Measurements from ENCODE around the gene SMARCB1.

The SMARCB1 gene

GRCh38 chr22:23754980-23755636 lies 31.7 kb upstream of the SMARCB1 start:
- H3K27me3 ChIP-seq (replicated peaks; ENCODE audit: control insufficient read depth, insufficient read depth, low read length): no peaks in the 10 kb centered on the region
- no peaks in the 10 kb centered on the region for H3K36me3 ChIP-seq (ENCODE audit: control insufficient read depth, insufficient read depth, low read length)
- TF ChIP-seq CTCF (IDR thresholded peaks at IDR 0.05; ENCODE audit: insufficient read depth, low read length, poor library complexity, severe bottlenecking): no peak
- no peak overlapping the region for H3K4me3 ChIP-seq (replicated peaks; ENCODE audit: low read depth, low read length)
- DNase-seq (ENCODE audit: extremely low read depth, insufficient read length): no peak

- no peaks in the 10 kb centered on the region for H3K27me3 ChIP-seq (replicated peaks; ENCODE audit: control insufficient read depth, insufficient read depth, low read length)
- no peaks in the 10 kb centered on the region for H3K36me3 ChIP-seq (ENCODE audit: control insufficient read depth, insufficient read depth, low read length)
- DNase-seq (ENCODE audit: extremely low read depth, insufficient read length): no peak
- H3K4me3 ChIP-seq (replicated peaks; ENCODE audit: low read depth, low read length): no peak overlapping the region
- TF ChIP-seq CTCF (IDR thresholded peaks at IDR 0.05; ENCODE audit: insufficient read depth, low read length, poor library complexity, severe bottlenecking): no peak
Observed at GRCh38 chr22:23755711-23756110, 31.1 kb upstream of the SMARCB1 start.

GRCh38 chr22:23756891-23757290 lies 29.9 kb upstream of the SMARCB1 start:
- no peak for TF ChIP-seq CTCF (IDR thresholded peaks at IDR 0.05; ENCODE audit: insufficient read depth, low read length, poor library complexity, severe bottlenecking)
- Histone ChIP-seq H3K4me3 (replicated peaks; ENCODE audit: low read depth, low read length) (no peak overlapping the region), H3K36me3 (ENCODE audit: control insufficient read depth, insufficient read depth, low read length) (no peaks in the 10 kb centered on the region), H3K27me3 (replicated peaks; ENCODE audit: control insufficient read depth, insufficient read depth, low read length) (no peaks in the 10 kb centered on the region)
- no peak for DNase-seq (ENCODE audit: extremely low read depth, insufficient read length)

GRCh38 chr22:23759566-23759965 lies 27.2 kb upstream of the SMARCB1 start:
- H3K4me3 ChIP-seq (replicated peaks; ENCODE audit: low read depth, low read length): no peak overlapping the region
- H3K36me3 ChIP-seq (ENCODE audit: control insufficient read depth, insufficient read depth, low read length): peaks cover 3% of the 10 kb centered on the region
- H3K27me3 ChIP-seq (replicated peaks; ENCODE audit: control insufficient read depth, insufficient read depth, low read length): no peaks in the 10 kb centered on the region
- TF ChIP-seq CTCF (IDR thresholded peaks at IDR 0.05; ENCODE audit: insufficient read depth, low read length, poor library complexity, severe bottlenecking): no peak
- DNase-seq (ENCODE audit: extremely low read depth, insufficient read length): no peak

GRCh38 chr22:23760056-23760455 lies 26.7 kb upstream of the SMARCB1 start:
- H3K27me3 ChIP-seq (replicated peaks; ENCODE audit: control insufficient read depth, insufficient read depth, low read length): no peaks in the 10 kb centered on the region
- H3K4me3 ChIP-seq (replicated peaks; ENCODE audit: low read depth, low read length): no peak overlapping the region
- no peak for DNase-seq (ENCODE audit: extremely low read depth, insufficient read length)
- H3K36me3 ChIP-seq (ENCODE audit: control insufficient read depth, insufficient read depth, low read length): peaks cover 7% of the 10 kb centered on the region
- no peak for TF ChIP-seq CTCF (IDR thresholded peaks at IDR 0.05; ENCODE audit: insufficient read depth, low read length, poor library complexity, severe bottlenecking)

Measured in GM06990 (cell line).